ENCODE data around the gene GID8.

GRCh38 chr20:62943396-62943795, 5.4 kb downstream of the GID8 start:
- TF ChIP-seq, protein P1, sequence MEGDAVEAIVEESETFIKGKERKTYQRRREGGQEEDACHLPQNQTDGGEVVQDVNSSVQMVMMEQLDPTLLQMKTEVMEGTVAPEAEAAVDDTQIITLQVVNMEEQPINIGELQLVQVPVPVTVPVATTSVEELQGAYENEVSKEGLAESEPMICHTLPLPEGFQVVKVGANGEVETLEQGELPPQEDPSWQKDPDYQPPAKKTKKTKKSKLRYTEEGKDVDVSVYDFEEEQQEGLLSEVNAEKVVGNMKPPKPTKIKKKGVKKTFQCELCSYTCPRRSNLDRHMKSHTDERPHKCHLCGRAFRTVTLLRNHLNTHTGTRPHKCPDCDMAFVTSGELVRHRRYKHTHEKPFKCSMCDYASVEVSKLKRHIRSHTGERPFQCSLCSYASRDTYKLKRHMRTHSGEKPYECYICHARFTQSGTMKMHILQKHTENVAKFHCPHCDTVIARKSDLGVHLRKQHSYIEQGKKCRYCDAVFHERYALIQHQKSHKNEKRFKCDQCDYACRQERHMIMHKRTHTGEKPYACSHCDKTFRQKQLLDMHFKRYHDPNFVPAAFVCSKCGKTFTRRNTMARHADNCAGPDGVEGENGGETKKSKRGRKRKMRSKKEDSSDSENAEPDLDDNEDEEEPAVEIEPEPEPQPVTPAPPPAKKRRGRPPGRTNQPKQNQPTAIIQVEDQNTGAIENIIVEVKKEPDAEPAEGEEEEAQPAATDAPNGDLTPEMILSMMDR (conservative IDR thresholded peaks at IDR 0.05; ENCODE audit: low read depth, low read length): no peak
- no peak for TF ChIP-seq POLR2A (IDR thresholded peaks at IDR 0.05; ENCODE audit: low read depth, low read length)

All from IMR-90 (cell line).